ENCODE measurements around the gene LEKR1.

LEKR1 gene

DNA sequence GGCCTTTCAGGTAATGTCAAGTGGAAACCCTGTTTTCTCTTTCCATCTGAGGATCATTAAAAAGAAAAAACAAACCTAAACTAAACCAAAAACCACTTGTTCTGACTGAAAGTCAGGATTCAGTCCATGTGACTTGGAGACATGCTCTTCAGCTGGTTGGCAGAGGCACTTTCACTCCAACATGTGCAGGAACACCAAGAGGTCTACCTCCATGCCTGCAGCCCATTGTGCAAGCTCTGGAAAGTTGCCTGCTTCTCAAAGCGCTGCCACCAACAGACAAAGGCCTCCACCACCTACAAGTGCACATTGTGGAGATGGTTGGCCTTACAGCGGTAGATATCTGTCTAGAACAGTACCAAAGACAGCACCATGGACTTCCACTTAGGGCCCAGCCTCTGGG, 161.8 kb downstream of the LEKR1 start:
- DNase-seq: no peak

GRCh38 chr3:156997351-156997750, 171.2 kb downstream of the LEKR1 start:
- no peak for DNase-seq

DNA sequence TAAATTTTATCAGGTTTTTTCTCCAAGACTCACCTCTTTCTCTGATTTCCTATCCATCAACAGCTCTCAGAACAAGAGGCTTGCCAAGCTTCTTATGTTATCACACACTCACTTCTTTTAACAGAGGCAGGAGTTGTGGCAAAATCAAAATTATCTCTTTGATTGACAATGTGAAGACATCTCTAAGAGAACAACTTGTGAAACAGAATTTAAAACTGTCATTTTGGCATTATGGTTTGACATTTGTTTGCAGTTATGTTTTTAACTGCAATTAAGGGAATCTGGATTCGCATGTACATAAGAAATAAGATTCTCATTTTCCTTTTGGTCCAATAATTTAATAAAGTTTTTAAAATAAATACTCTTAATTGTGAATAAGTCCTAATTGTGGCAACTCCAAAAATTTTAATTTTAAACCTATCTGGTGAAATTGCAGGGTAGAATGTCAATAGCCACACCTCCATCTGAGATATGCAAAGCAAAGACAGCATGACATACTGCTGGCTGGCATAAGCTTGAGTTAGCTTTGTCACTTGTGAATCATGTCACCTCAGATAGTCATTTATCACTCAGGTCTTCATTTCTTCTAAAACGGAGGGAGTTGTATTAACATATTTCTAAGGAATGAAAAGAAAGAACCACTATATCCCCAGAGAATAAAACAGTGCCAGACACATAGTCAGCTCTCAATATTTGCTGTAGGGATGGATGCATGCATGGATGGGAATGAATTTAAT, 175.2 kb downstream of the LEKR1 start:
- DNase-seq: no peak

GRCh38 chr3:157021679-157022078, 195.5 kb downstream of the LEKR1 start:
- DNase-seq: no peak

GRCh38 chr3:157023226-157023625, 197.1 kb downstream of the LEKR1 start:
- DNase-seq: no peak

DNA sequence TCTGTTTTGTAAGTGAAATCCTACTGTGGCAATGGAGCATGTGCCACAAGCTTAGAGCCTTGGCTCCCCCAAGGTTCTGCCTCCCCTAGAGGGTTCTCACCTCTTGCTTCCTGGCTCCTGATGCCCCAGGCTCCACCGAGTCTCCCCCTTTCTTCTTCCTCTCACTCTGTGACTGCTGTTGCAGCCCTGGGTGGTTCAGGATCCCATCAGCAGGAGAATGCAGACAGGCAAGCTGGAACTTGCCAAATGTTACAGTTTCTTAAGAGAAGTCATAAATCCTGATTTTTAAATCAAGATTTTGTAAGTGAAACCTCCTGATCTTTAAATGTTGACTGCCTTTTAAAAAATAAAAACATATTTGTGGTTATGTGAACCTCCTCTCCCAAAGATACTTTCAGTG, 199.9 kb downstream of the LEKR1 start:
- no peak for DNase-seq

GRCh38 chr3:157027861-157028745, 201.9 kb downstream of the LEKR1 start:
- DNase-seq: no peak

- DNase-seq: no peak
Measured at GRCh38 chr3:157029365-157029790, 203.2 kb downstream of the LEKR1 start.

DNA sequence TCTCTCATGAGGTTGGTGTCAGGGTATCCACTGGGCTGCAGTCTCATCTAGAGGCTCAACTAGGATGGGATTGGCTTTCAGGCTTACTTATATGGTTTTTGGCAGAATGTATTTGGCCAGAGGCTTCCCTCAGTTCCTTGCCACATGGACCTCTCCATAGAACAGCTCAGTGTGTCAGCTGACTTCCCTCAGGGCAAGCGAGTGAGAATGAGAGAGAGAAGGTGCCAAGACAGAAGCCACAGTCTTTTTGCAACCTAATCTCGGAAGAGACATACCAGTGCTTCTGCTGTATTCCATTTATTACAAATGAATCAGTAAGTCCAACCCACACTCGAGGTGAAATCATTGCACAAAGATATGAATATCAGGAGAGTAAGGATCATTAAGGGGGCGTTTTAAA, 204.6 kb downstream of the LEKR1 start:
- DNase-seq: no peak

DNA sequence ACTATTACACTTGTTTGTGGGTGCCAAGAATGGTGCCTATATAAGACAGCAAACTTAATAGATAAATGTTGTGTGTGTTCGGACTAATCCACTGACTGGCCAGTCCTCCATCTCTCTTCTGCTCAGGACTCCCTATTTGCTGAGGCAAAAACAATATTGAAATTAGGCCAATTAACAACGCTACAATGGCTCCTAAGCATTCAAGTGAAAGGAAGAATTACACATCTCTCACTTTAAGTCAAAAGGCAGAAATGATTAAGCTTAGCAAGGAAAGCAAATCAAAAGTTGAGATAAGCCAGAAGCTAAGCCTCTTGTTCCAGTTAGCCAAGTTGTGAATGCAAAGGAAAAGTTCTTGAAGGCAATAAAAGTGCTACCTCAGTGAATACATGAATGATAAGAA, 206.8 kb downstream of the LEKR1 start:
- no peak for DNase-seq

DNA sequence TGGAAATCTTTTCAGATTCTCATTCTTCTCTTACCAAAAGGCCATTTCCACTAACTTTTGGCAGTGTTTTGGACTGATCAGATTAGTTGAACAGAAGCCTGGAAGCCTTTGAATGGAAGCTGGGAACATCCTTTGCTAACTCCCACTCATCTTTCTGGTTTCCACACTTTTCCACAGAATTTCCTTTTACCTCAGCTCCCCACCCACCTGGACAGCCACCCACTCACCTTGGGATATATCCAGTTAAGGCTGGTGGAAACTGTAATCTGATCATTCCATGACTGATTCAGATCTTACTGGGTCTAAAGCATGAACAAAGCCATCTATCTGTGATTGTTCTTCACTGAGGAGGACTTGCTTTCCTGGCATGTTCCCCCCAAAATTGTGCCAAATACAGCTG, 214.3 kb downstream of the LEKR1 start:
- no peak for DNase-seq

GRCh38 chr3:157042226-157042625, 216.1 kb downstream of the LEKR1 start:
- DNase-seq: no peak

DNA sequence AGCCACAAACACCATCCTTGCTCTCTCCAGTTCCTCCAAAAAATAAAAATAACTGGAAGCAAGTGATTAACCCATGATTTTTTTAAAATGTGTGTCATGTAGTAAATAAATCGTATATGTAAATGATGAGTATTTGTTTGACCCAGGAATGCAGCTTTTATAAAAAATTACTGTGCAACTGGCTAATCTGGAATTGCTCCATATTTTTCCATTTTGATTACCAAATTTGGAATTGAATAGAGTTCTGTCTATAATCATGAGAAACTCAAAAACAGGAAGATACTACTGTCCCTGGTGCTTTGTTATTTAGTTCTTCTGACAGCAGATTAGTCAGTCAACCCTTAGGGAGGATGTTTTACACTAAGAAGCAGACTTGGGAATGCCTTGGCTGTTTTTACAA, 217.6 kb downstream of the LEKR1 start:
- no peak for DNase-seq

DNA sequence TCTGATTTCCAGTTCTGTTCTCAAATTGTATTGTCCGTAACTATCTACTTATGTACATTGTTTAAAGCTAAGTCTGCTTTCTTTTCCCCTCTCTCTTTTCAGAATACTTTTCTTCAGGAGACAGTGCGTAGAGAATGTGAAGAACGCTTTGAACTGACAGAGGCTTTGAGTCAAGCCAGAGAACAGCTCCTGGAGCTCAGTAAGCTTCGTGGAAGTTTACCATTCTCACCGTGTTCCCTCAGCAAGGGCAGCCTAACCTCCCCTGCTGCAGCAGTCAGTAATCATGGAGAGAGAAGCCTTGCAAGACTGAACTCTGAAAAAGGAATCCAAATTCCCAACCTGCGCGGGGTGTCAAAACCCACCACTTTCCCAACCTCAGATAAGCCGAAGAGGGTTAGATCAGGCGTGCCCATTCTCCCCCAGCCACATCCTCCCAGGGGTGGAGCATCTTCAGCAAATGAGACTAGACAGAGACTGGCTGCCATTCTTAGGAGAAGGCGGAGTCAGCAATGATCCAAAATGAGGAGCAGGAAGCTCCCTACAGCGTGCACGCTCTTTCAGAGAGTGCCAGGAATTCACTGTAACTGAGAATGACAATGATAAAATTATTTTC, 219.2 kb downstream of the LEKR1 start:
- no peak for DNase-seq

DNA sequence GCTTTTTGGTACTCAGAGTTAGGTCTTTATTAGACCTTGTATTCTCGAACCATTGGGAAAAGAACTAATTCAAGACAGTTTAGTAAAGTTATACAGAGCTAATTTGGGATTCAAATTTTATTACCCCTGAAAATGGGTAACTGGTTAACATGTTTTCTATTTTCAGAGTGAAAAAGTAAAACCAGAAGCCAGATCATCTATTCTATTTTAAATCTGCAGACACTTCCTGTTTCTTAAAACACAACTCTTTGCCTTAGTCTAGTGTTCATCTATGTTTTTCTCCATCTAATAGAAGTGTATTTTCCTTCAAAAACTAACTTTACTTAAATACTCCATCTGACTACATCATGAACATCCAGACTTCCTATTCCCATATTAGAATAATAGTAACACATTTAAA, 220.4 kb downstream of the LEKR1 start:
- no peak for DNase-seq

- no peak for DNase-seq
Measured at GRCh38 chr3:157051055-157051454, 224.9 kb downstream of the LEKR1 start.

DNA sequence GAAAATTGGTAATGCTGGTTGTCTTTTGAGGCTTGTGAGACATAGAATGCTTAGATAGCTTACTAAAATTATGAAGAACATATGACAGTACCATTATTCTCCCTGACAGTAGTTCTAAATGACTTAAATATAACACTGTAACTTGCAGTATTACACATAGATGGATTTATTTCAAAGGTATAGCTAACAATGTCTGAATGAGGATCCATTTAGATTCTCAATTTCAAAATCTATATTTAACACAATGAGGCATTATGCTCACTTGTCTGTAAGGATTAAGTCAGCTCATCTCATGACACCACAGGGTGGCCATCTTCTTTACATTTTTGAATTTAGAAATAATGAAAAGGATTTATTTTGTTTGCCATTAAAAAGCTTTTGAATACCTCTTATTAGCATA, 225.4 kb downstream of the LEKR1 start:
- DNase-seq: no peak

GRCh38 chr3:157056035-157056434, 229.9 kb downstream of the LEKR1 start:
- DNase-seq: no peak

- DNase-seq: no peak
Measured at GRCh38 chr3:157058392-157059071, 232.4 kb downstream of the LEKR1 start.

DNA sequence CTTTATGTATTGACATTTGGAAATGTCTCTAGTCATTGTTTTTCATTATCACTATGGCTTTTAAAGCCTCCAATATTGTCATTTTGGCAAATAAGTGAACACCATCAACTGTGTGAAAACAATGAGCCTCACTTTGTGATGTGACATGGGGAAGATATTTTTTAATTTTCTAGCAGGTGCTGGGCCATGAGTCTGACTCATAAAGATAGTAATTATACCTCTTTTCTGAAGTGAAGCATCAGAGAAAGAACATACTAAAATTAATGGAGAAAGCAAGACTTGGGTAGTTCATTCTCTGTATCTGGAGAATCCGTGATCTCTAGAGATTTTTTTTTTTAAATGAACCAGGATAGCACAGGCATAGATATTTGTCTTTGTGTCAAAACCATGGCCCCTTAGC, 233.0 kb downstream of the LEKR1 start:
- no peak for DNase-seq

GRCh38 chr3:157059661-157060060, 233.5 kb downstream of the LEKR1 start:
- DNase-seq: no peak

DNA sequence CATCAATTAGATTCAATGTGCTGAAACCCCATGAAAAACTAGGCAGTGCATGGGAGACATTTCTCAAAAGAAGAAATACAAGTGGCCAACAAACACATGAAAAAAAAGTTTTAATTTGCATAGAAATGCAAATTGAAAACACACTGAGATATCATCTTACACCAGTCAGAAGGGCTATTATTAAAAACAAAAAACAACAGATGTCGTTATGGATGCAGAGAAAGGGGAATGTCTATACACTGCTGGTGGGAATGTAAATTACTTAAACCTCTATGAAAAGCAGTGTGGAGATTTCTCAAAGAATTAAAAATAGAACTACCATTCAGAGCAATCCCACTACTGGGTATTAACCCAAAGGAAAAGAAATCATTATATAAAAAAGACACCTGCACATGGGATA, 235.1 kb downstream of the LEKR1 start:
- DNase-seq: no peak

GRCh38 chr3:157063469-157063868, 237.3 kb downstream of the LEKR1 start:
- no peak for DNase-seq

All from T1000 (cell line).